GM19099 (cell line): Measurements from ENCODE around the gene KCTD1.

Experiments used
- POLR2A ChIP-seq: IDR thresholded peaks from 3 replicates; pipeline ENCODE4 v1.6.1; 2011; ENCODE audit warnings: low read depth; ENCODE audit not compliant: insufficient read length; ENCODE audit errors: extremely low read depth

Gene KCTD1

GRCh38 chr18:26548415-26549262 lies at the start of gene KCTD1:
Gene KCTD1 (minus strand): TSS chr18:26548553. CDS start chr18:26548536, 17 bp downstream.
- peak; percentile 58 for TF ChIP-seq POLR2A

- TF ChIP-seq POLR2A: no peak
Measured at GRCh38 chr18:26593365-26594320, 45.3 kb upstream of the KCTD1 start.

- no peak for TF ChIP-seq POLR2A
Measured at GRCh38 chr18:26584745-26585144, 36.4 kb upstream of the KCTD1 start.

- no peak for TF ChIP-seq POLR2A
Measured at GRCh38 chr18:26579941-26580618, 31.7 kb upstream of the KCTD1 start.

- TF ChIP-seq POLR2A: no peak
Measured at GRCh38 chr18:26575865-26576217, 27.5 kb upstream of the KCTD1 start.

- TF ChIP-seq POLR2A: no peak
Measured at GRCh38 chr18:26574958-26575864, 26.9 kb upstream of the KCTD1 start.

- TF ChIP-seq POLR2A: no peak
Measured at GRCh38 chr18:26568926-26569665, 20.7 kb upstream of the KCTD1 start.

GRCh38 chr18:26568513-26568912 lies 20.2 kb upstream of the KCTD1 start:
- TF ChIP-seq POLR2A: no peak

GRCh38 chr18:26566874-26567555 lies 18.7 kb upstream of the KCTD1 start:
- no peak for TF ChIP-seq POLR2A

- TF ChIP-seq POLR2A: no peak
Measured at GRCh38 chr18:26565514-26565913, 17.2 kb upstream of the KCTD1 start.

GRCh38 chr18:26563024-26563423 lies 14.7 kb upstream of the KCTD1 start:
- TF ChIP-seq POLR2A: no peak

GRCh38 chr18:26562568-26562967 lies 14.2 kb upstream of the KCTD1 start:
- no peak for TF ChIP-seq POLR2A

- no peak for TF ChIP-seq POLR2A
Measured at GRCh38 chr18:26561769-26562168, 13.4 kb upstream of the KCTD1 start.
